ENCODE measurements around the gene CHTF8.

GRCh38 chr16:69078073-69078472 lies 54.3 kb downstream of the CHTF8 start:
- TF ChIP-seq, protein P1, sequence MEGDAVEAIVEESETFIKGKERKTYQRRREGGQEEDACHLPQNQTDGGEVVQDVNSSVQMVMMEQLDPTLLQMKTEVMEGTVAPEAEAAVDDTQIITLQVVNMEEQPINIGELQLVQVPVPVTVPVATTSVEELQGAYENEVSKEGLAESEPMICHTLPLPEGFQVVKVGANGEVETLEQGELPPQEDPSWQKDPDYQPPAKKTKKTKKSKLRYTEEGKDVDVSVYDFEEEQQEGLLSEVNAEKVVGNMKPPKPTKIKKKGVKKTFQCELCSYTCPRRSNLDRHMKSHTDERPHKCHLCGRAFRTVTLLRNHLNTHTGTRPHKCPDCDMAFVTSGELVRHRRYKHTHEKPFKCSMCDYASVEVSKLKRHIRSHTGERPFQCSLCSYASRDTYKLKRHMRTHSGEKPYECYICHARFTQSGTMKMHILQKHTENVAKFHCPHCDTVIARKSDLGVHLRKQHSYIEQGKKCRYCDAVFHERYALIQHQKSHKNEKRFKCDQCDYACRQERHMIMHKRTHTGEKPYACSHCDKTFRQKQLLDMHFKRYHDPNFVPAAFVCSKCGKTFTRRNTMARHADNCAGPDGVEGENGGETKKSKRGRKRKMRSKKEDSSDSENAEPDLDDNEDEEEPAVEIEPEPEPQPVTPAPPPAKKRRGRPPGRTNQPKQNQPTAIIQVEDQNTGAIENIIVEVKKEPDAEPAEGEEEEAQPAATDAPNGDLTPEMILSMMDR (conservative IDR thresholded peaks at IDR 0.05; ENCODE audit: low read length): no peak
- TF ChIP-seq EZH2phosphoT487 (IDR thresholded peaks at IDR 0.05; ENCODE audit: borderline replicate concordance): no peak

Data from Loucy (cell line).